HG03571 (cell line): ENCODE data around the gene COL25A1.
A peak's percentile ranks its signal among the peaks of the same experiment; 100 is the strongest.

ENCODE experiments used
- ATAC-seq: cut with Tn5 transposase; IDR thresholded peaks from one replicate; pipeline ENCODE4 v1.9.1; 2021; ENCODE audit not compliant: unreplicated experiment

COL25A1 gene

DNA sequence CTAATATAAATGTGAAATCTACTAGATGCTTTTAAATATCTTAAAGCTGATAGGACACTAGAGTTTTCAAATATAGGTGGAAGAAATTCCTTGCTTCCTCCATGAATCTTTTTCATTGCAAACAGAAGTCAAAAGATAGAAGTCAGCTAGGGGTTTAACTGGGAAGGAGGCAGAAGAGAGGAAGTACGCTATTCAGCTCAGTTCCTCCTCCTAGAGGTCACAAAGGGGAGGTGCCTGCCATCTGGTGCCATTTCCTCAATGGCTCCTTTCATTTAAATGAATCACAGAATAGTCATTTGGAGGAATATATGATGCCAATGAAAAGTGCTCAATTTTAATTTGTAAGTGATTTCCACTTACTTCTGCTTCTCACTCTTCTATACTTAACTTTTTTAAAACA lies 8.5 kb downstream of the COL25A1 start:
- ATAC-seq, result peak; percentile 86

- ATAC-seq, result no peak
Measured at GRCh38 chr4:109291707-109292238, 10.7 kb downstream of the COL25A1 start.

DNA sequence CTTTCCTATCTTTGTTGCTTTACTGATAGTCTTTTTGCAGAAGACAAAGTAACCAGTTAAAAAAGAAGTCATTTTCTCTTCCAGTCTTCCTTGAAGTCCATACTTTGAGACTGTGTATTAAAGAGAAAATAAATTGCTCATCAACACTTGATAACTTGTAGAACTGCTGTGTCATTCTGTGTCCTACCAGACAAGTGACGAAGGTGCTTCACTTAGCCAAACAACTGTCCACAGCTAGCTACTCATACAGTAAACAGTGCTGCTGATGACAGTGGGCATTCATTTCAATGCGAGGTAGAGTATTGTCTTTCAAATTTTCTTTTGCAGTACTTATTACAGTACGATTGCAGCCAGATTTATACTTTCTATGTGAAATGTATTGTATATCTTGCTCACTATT lies 11.5 kb downstream of the COL25A1 start:
- no peak for ATAC-seq

- ATAC-seq, result peak; percentile 76
Measured at GRCh38 chr4:109278594-109279031, 23.8 kb downstream of the COL25A1 start.

DNA sequence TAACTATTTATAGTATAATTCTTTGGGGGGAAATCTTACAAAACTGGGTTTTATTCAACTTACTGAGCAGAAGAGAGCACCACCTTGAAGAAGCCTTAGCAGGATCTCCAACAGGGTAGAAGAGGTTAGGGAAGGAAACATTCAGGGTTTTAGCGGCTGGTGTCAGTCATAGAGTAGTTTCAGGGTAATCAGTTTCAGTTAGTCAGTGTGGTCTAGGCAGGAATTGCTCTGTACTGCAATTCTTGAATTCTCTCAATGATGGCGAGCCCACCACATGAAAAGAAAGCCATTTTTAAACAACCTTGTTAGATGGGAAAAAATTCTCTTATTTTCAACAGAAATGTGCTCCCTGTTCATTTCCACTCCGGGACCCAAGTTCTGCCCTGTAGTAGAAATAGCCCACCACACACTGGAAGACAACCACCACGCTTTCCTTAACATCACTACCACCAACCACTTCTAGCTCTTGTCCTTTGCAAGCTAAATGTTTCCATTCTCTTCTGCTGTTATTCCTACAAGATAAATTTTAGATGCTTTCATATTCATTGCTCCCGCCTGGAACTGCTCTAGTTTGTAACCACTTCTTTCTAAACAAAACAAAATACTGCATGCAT lies 25.9 kb downstream of the COL25A1 start:
- ATAC-seq, result no peak

- ATAC-seq, result no peak
Measured at GRCh38 chr4:109275066-109275745, 27.3 kb downstream of the COL25A1 start.

DNA sequence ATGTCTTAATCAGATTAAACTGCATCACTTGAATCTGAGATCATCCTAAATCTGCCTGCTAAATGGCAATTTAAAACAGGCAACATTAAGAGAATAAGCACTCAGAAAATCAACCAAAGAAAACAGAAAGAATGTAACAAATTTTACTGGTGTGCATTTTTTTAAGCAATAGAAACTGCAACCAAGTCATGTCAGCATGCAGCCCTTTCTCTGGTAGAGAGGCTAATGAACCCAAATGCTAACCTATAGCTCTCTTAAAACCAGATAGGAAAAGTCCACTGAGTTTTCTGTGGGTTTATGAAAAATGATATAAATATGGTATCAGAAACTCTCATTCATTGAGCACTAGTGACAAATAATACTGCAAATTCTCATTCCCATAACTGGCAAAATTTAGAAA lies 35.6 kb downstream of the COL25A1 start:
- no peak for ATAC-seq

DNA sequence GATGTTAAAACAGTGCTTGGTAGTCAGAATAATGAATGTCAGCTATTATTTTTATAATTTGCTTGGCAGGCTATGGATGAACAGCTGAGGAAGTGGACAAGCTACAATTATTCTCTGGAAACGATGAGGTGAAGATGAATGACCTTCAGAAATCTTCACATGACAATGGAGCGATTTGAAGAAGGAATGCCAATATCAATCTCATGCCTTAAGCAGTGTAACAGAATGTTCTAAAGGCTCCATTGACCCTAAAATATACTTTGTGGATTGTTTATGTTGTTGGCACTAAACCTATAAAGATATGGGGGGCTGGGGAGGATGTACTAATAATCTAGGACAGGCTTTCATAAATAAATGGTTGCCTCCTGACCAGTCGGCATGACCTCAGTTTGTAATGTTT lies 36.2 kb downstream of the COL25A1 start:
- no peak for ATAC-seq

GRCh38 chr4:109263721-109264120 lies 38.7 kb downstream of the COL25A1 start:
- no peak for ATAC-seq

GRCh38 chr4:109256818-109257217 lies 45.6 kb downstream of the COL25A1 start:
- ATAC-seq, result no peak

DNA sequence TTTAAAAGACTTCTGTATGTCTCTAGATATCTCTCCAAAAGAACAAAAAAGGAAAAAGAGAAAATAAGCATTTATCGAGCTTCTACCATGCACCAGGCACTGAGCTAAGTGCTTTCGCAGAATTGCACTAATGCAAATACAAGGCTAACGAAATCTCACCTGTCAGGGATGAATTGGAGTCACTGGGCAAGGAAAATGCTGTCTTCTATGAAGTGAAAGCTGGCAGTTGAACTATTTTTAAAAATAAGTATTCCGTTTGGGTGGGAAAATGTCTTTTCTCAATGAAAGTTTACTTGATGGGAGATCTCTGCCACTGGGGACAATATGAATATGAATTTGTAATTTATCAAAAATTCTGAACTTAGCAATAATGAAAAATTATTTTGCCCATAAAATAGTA lies 47.6 kb downstream of the COL25A1 start:
- no peak for ATAC-seq

DNA sequence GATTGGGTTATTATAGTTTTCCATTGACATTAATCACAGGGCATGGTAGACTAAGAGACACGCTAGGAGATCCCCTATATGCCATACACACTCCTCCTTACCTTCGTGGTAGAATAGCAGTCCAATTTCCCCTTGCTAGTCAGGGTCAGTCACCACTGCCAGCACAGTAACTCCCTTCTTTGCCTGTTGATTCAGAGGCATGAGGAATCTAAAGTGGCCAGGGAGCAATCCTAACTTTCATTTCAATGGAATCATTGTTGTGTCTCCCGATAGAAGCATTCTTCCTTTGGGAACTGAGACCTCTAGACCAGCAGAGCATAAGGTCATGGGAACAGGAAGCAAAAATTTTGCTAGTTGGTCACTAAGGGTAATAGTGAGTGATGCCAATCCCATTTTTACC lies 51.1 kb downstream of the COL25A1 start:
- no peak for ATAC-seq

- no peak for ATAC-seq
Measured at GRCh38 chr4:109248322-109248900, 54.0 kb downstream of the COL25A1 start.

- no peak for ATAC-seq
Measured at GRCh38 chr4:109243871-109244270, 58.6 kb downstream of the COL25A1 start.

DNA sequence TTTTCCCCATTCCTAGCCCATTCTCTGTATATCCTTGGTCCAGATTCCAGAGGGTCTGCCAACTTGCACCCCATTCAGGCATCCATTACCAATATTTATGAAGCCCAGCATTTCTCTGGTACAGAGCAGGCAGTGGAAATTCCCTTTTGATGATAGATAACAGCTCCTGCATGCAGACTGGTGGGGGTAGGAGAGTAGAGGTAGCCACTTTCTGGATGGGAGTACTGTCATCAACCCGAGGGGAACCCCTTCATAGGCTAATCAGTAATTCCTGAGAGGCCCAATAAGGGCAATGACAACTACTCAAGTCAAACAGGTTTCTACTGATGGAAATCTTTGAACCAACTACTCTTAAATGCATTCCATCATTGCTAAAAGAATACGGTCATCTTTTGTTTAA lies 63.7 kb downstream of the COL25A1 start:
- no peak for ATAC-seq

GRCh38 chr4:109235683-109236082 lies 66.8 kb downstream of the COL25A1 start:
- no peak for ATAC-seq

DNA sequence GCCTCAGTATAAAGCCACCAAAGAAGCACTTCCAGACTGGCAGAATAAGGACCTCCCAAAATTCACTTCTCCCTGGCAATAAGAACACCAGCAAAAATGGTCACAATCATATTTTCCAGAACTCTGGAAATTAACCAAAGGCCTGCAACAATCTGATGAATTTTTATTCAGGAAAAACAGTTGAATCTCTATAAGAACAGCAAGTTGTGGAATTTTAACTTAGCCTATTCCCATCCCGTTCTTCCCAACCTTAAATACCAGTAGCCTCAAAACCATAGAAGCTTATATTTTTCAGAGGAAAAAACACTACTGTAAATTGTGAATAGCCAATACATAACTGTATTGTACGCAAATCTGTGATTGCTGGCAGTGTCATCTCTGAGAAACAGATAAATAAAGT lies 67.9 kb downstream of the COL25A1 start:
- no peak for ATAC-seq

- ATAC-seq, result no peak
Measured at GRCh38 chr4:109233570-109233969, 68.9 kb downstream of the COL25A1 start.

GRCh38 chr4:109232681-109233080 lies 69.8 kb downstream of the COL25A1 start:
- ATAC-seq, result no peak

GRCh38 chr4:109231331-109231730 lies 71.1 kb downstream of the COL25A1 start:
- no peak for ATAC-seq

DNA sequence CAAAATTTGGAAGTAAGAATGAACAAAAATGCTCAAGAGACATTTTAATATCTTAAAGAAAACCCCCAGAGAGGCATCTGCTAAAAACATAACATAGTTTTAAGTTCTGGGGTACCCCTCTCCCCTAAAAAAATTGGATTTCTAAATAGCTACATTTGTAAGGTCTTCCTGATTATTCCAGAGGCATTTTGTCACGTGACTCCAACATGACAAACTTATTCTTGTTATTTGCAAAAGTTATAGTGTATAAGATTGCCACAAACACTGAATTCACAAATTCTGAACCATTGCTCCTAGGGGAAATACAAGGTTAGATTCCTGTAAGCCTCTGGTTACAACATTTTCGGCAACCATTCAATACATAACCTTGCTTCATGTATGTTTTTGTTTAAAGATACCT lies 73.4 kb downstream of the COL25A1 start:
- ATAC-seq, result no peak

- ATAC-seq, result no peak
Measured at GRCh38 chr4:109218288-109218687, 84.2 kb downstream of the COL25A1 start.
